Measurements from ENCODE around the gene GTF2IRD2. TPM values are rescaled to one million over a fixed set of nuclear protein-coding genes. Genes with fewer than 3 reads are reported as not detected.
"Not testable (repeated sequence)": the region's sequence is repeated elsewhere in the genome, so short reads cannot be mapped to it uniquely, and the experiment has no call there.

Gene GTF2IRD2
- total and polyA plus RNA-seq, 2 donors (not counting 1 experiment from before 2014, with no cell fraction given), result 23.2 to 57.4 TPM

GRCh38 chr7:74885295-74885694, 33.9 kb upstream of the GTF2IRD2 start:
- H3K27ac ChIP-seq (ENCODE audit: low read length in 2 of 2); H3K36me3 ChIP-seq (replicated peaks in 1 of 2; ENCODE audit: control extremely low read depth in 1 of 2, control insufficient read depth in 1 of 2, extremely low read depth in 1 of 2, insufficient read depth in 2 of 2, low read length in 1 of 2); H3K4me3 ChIP-seq (ENCODE audit: control extremely low read depth in 1 of 5, extremely low read depth in 1 of 5, insufficient read depth in 1 of 5, low read depth in 2 of 5, low read length in 4 of 5); H2AFZ ChIP-seq (ENCODE audit: insufficient read depth, low read depth, low read length, poor library complexity, severe bottlenecking); H3K79me2 ChIP-seq (ENCODE audit: control insufficient read depth, insufficient read depth, low read length); CTCF ChIA-PET; DNase-seq; POLR2A ChIA-PET; H4K20me1 ChIP-seq (ENCODE audit: control insufficient read depth, insufficient read depth, low read length, poor library complexity, severe bottlenecking); H3K9me3 Mint-ChIP-seq (ENCODE audit: insufficient read depth); H3K9ac ChIP-seq (ENCODE audit: low read length); H3K4me1 ChIP-seq (ENCODE audit: control insufficient read depth in 2 of 2, insufficient read depth in 2 of 2, low read length in 2 of 2); H3K4me1 Mint-ChIP-seq; H3K9me3 ChIP-seq (ENCODE audit: control extremely low read depth in 1 of 3, control insufficient read depth in 2 of 3, insufficient read depth in 1 of 3, low read length in 2 of 3); H3K4me2 ChIP-seq (replicated peaks; ENCODE audit: low read depth, low read length, poor library complexity, severe bottlenecking); H3K27me3 ChIP-seq (replicated peaks in 1 of 4; ENCODE audit: control extremely low read depth in 1 of 4, control insufficient read depth in 3 of 4, insufficient read depth in 4 of 4, low read length in 3 of 4); H3K27me3 Mint-ChIP-seq; H3K4me3 Mint-ChIP-seq; ATAC-seq (ENCODE audit: low read depth); intact Hi-C loops (cut with micrococcal nuclease); H3K27ac Mint-ChIP-seq: not testable (repeated sequence)
- no CpG with 5 or more reads among the region's 3 CpGs for WGBS (ENCODE audit: insufficient coverage)

GRCh38 chr7:74882110-74882509, 30.7 kb upstream of the GTF2IRD2 start:
- no CpG with 5 or more reads among the region's 9 CpGs for WGBS (ENCODE audit: insufficient coverage)
- intact Hi-C loops (cut with micrococcal nuclease), result not testable (repeated sequence)

DNA sequence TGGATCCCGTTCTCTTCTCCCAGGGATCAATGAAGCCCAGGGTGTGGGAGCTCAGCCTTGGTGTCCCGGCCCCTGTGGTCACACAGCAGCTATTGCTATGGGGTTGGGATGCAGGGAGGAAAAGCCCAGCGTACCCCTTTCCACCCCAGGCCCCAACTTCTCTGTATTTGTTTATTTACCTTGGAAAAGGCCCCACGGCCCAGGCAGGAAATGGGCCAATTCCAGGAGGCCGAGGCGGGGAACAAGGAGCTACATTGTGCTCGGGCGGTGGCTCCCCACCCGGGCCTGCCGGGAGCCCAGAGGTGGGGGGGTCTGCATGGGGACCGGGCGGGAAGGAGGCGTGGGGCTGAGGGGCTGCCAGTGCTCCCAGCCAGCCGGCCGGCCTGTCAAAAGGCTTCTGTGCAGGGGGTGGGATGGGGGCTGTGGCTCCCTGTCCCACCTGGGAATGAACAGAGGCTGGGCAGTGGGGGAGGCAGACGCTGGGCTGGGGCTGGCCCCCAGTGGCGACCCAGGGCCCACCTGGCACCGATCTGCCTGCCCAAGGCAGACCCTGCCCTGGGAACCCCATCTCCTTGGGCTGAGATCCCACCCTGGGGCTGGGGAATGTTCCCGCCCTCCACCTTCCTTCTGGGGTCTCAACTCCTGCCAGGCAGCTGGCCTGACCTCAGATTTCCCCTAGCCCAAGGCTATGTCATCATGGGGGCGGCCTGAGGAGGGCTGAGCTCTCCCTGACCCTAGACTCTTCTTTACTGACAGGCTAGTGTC, 23.5 kb upstream of the GTF2IRD2 start:
- H3K4me3 Mint-ChIP-seq; H4K20me1 ChIP-seq (ENCODE audit: control insufficient read depth, insufficient read depth, low read length, poor library complexity, severe bottlenecking); H3K27me3 ChIP-seq (replicated peaks in 1 of 4; ENCODE audit: control extremely low read depth in 1 of 4, control insufficient read depth in 3 of 4, insufficient read depth in 4 of 4, low read length in 3 of 4); H3K4me1 ChIP-seq (ENCODE audit: control insufficient read depth in 2 of 2, insufficient read depth in 2 of 2, low read length in 2 of 2); H3K4me3 ChIP-seq (ENCODE audit: control extremely low read depth in 1 of 5, extremely low read depth in 1 of 5, insufficient read depth in 1 of 5, low read depth in 2 of 5, low read length in 4 of 5); H3K27ac Mint-ChIP-seq; H3K27me3 Mint-ChIP-seq; H3K27ac ChIP-seq (ENCODE audit: low read length in 2 of 2); ATAC-seq (ENCODE audit: low read depth); H3K9me3 Mint-ChIP-seq (ENCODE audit: insufficient read depth); H3K36me3 ChIP-seq (replicated peaks in 1 of 2; ENCODE audit: control extremely low read depth in 1 of 2, control insufficient read depth in 1 of 2, extremely low read depth in 1 of 2, insufficient read depth in 2 of 2, low read length in 1 of 2); H3K4me1 Mint-ChIP-seq; intact Hi-C loops (cut with micrococcal nuclease); H3K79me2 ChIP-seq (ENCODE audit: control insufficient read depth, insufficient read depth, low read length); H3K4me2 ChIP-seq (replicated peaks; ENCODE audit: low read depth, low read length, poor library complexity, severe bottlenecking); H3K9me3 ChIP-seq (ENCODE audit: control extremely low read depth in 1 of 3, control insufficient read depth in 2 of 3, insufficient read depth in 1 of 3, low read length in 2 of 3); H2AFZ ChIP-seq (ENCODE audit: insufficient read depth, low read depth, low read length, poor library complexity, severe bottlenecking); DNase-seq; CTCF ChIA-PET; H3K9ac ChIP-seq (ENCODE audit: low read length); POLR2A ChIA-PET: not testable (repeated sequence)
- WGBS (ENCODE audit: insufficient coverage), result 93% methylated on average over 7 of the region's 20 CpGs

More at GRCh38 chr7:74882110-74882509, 30.7 kb upstream of the GTF2IRD2 start:
- H3K9ac ChIP-seq (ENCODE audit: low read length); H3K4me3 Mint-ChIP-seq; H3K79me2 ChIP-seq (ENCODE audit: control insufficient read depth, insufficient read depth, low read length); H3K4me1 ChIP-seq (ENCODE audit: control insufficient read depth in 2 of 2, insufficient read depth in 2 of 2, low read length in 2 of 2); POLR2A ChIA-PET; H3K36me3 ChIP-seq (replicated peaks in 1 of 2; ENCODE audit: control extremely low read depth in 1 of 2, control insufficient read depth in 1 of 2, extremely low read depth in 1 of 2, insufficient read depth in 2 of 2, low read length in 1 of 2); H2AFZ ChIP-seq (ENCODE audit: insufficient read depth, low read depth, low read length, poor library complexity, severe bottlenecking); H3K4me2 ChIP-seq (replicated peaks; ENCODE audit: low read depth, low read length, poor library complexity, severe bottlenecking); H3K27ac Mint-ChIP-seq; H4K20me1 ChIP-seq (ENCODE audit: control insufficient read depth, insufficient read depth, low read length, poor library complexity, severe bottlenecking); H3K27me3 ChIP-seq (replicated peaks in 1 of 4; ENCODE audit: control extremely low read depth in 1 of 4, control insufficient read depth in 3 of 4, insufficient read depth in 4 of 4, low read length in 3 of 4); H3K4me1 Mint-ChIP-seq; H3K27me3 Mint-ChIP-seq; H3K9me3 Mint-ChIP-seq (ENCODE audit: insufficient read depth); H3K9me3 ChIP-seq (ENCODE audit: control extremely low read depth in 1 of 3, control insufficient read depth in 2 of 3, insufficient read depth in 1 of 3, low read length in 2 of 3); CTCF ChIA-PET; H3K27ac ChIP-seq (ENCODE audit: low read length in 2 of 2); H3K4me3 ChIP-seq (ENCODE audit: control extremely low read depth in 1 of 5, extremely low read depth in 1 of 5, insufficient read depth in 1 of 5, low read depth in 2 of 5, low read length in 4 of 5); DNase-seq; ATAC-seq (ENCODE audit: low read depth): not testable (repeated sequence)

DNA sequence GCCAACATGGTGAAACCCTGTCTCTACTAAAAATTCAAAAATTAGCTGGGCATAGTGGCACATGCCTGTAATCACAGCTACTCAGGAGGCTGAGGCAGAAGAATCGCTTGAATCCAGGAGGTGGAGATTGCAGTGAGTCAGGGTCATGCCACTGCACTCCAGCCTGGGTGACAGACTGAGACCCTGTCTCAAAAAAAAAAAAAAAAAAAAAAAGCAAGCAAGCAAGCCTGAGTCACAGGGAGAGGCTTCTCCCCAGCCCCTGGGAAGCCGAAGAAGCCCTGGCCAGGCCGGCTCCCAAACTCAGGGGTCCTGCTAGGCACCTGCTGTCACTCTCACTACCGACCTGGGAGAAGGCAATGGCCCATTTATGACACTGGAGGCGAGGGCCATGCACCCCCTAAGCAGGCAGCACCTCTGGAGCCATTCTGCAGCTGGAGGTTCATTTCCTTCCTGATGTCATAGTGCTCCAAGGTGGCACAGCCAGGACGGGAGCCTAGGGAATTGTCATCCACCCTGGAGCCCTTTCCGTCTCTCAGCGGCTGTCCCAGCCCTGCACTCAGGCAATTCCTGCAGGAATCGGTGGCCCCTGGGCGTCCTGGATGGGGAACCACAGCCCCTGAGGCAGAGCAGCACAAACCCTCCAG, 22.8 kb upstream of the GTF2IRD2 start:
- CTCF ChIA-PET, result interaction anchor here (0.6 kb wide), 1 partner anchor 473 kb away, joined by 3 read pairs; no protein-coding TSS in a partner anchor
- POLR2A ChIA-PET; ATAC-seq (ENCODE audit: low read depth); intact Hi-C loops (cut with micrococcal nuclease); H3K9ac ChIP-seq (ENCODE audit: low read length); H3K79me2 ChIP-seq (ENCODE audit: control insufficient read depth, insufficient read depth, low read length); DNase-seq; H3K36me3 ChIP-seq (replicated peaks in 1 of 2; ENCODE audit: control extremely low read depth in 1 of 2, control insufficient read depth in 1 of 2, extremely low read depth in 1 of 2, insufficient read depth in 2 of 2, low read length in 1 of 2); H3K9me3 Mint-ChIP-seq (ENCODE audit: insufficient read depth); H3K27me3 Mint-ChIP-seq; H3K27me3 ChIP-seq (replicated peaks in 1 of 4; ENCODE audit: control extremely low read depth in 1 of 4, control insufficient read depth in 3 of 4, insufficient read depth in 4 of 4, low read length in 3 of 4); H3K4me1 ChIP-seq (ENCODE audit: control insufficient read depth in 2 of 2, insufficient read depth in 2 of 2, low read length in 2 of 2); H3K9me3 ChIP-seq (ENCODE audit: control extremely low read depth in 1 of 3, control insufficient read depth in 2 of 3, insufficient read depth in 1 of 3, low read length in 2 of 3); H3K4me1 Mint-ChIP-seq; H3K27ac ChIP-seq (ENCODE audit: low read length in 2 of 2); H2AFZ ChIP-seq (ENCODE audit: insufficient read depth, low read depth, low read length, poor library complexity, severe bottlenecking); H3K4me3 ChIP-seq (ENCODE audit: control extremely low read depth in 1 of 5, extremely low read depth in 1 of 5, insufficient read depth in 1 of 5, low read depth in 2 of 5, low read length in 4 of 5); H3K27ac Mint-ChIP-seq; H3K4me3 Mint-ChIP-seq; H3K4me2 ChIP-seq (replicated peaks; ENCODE audit: low read depth, low read length, poor library complexity, severe bottlenecking); H4K20me1 ChIP-seq (ENCODE audit: control insufficient read depth, insufficient read depth, low read length, poor library complexity, severe bottlenecking): not testable (repeated sequence)
- WGBS (ENCODE audit: insufficient coverage), result no CpG with 5 or more reads among the region's 10 CpGs

Measured in B cell (primary cell).